ENCODE data around the gene ADISSP. TPM values are rescaled to one million over a fixed set of nuclear protein-coding genes. Genes with fewer than 3 reads are reported as not detected.

Gene ADISSP
- total RNA-seq, 2 experiments from 2014 or later = 20.7 to 23.4 TPM

GRCh38 chr20:3707508-3707899 is 60.0 kb downstream of the ADISSP start:
- POLR2A ChIA-PET = interaction anchor here (0.7 to 1.5 kb wide), 2 partner anchors 30 to 40 kb away, joined by 3 to 5 read pairs; no protein-coding TSS in a partner anchor
- no peak for DNase-seq
- Mint-ChIP-seq H3K4me1 (peaks cover 9% of the 10 kb centered on the region), H3K27me3 (peaks cover 9% of the 10 kb centered on the region), H3K36me3 (ENCODE audit: low read depth) (no peaks in the 10 kb centered on the region), H3K4me3 (no peak overlapping the region), H3K9me3 (no peaks in the 10 kb centered on the region), H3K27ac (no peak overlapping the region)
- CTCF ChIA-PET = interaction anchor here (0.8 to 2.6 kb wide), 3 partner anchors 10 to 46 kb away, joined by 3 to 13 read pairs (median 5); no protein-coding TSS in a partner anchor

GRCh38 chr20:3706774-3707507 is 60.6 kb downstream of the ADISSP start:
- peaks cover 9% of the 10 kb centered on the region for H3K27me3 Mint-ChIP-seq
- ChIA-PET CTCF (interaction anchor here (0.8 to 2.6 kb wide), 3 partner anchors 9 to 46 kb away, joined by 3 to 13 read pairs (median 5); no protein-coding TSS in a partner anchor), POLR2A (interaction anchor here (1.5 kb wide), 1 partner anchor 30 kb away, joined by 5 read pairs; no protein-coding TSS in a partner anchor)
- H3K9me3 Mint-ChIP-seq = no peaks in the 10 kb centered on the region
- DNase-seq = no peak
- H3K4me1 Mint-ChIP-seq = peaks cover 9% of the 10 kb centered on the region
- no peaks in the 10 kb centered on the region for H3K36me3 Mint-ChIP-seq (ENCODE audit: low read depth)
- H3K27ac Mint-ChIP-seq = no peak overlapping the region
- H3K4me3 Mint-ChIP-seq = no peak overlapping the region

GRCh38 chr20:3705970-3706739 is 61.4 kb downstream of the ADISSP start:
- no peak for DNase-seq
- H3K4me1 Mint-ChIP-seq = peaks cover 9% of the 10 kb centered on the region
- H3K27me3 Mint-ChIP-seq = peaks cover 9% of the 10 kb centered on the region
- CTCF ChIA-PET = interaction anchor here (2.6 kb wide), 1 partner anchor 29 kb away, joined by 13 read pairs; no protein-coding TSS in a partner anchor
- no peak overlapping the region for H3K4me3 Mint-ChIP-seq
- POLR2A ChIA-PET = interaction anchor here (1.5 kb wide), 1 partner anchor 29 kb away, joined by 5 read pairs; no protein-coding TSS in a partner anchor
- no peaks in the 10 kb centered on the region for H3K9me3 Mint-ChIP-seq
- H3K36me3 Mint-ChIP-seq (ENCODE audit: low read depth) = no peaks in the 10 kb centered on the region
- H3K27ac Mint-ChIP-seq = no peak overlapping the region

- ChIA-PET CTCF (no interaction called here), POLR2A (no interaction called here)
- no peaks in the 10 kb centered on the region for H3K9me3 Mint-ChIP-seq
- no peak for DNase-seq
- no peak overlapping the region for H3K27ac Mint-ChIP-seq
- peaks cover 9% of the 10 kb centered on the region for H3K4me1 Mint-ChIP-seq
- no peaks in the 10 kb centered on the region for H3K36me3 Mint-ChIP-seq (ENCODE audit: low read depth)
- H3K27me3 Mint-ChIP-seq = peaks cover 9% of the 10 kb centered on the region
- no peak overlapping the region for H3K4me3 Mint-ChIP-seq
These were observed 62.0 kb downstream of the ADISSP start for GRCh38 chr20:3705491-3705969.

- POLR2A ChIA-PET = no interaction called here
- Mint-ChIP-seq H3K4me1 (peaks cover 1% of the 10 kb centered on the region), H3K9me3 (no peaks in the 10 kb centered on the region), H3K36me3 (ENCODE audit: low read depth) (no peaks in the 10 kb centered on the region), H3K4me3 (no peak overlapping the region), H3K27ac (no peak overlapping the region), H3K27me3 (peaks cover 7% of the 10 kb centered on the region)
- DNase-seq = no peak
- CTCF ChIA-PET = interaction anchor here (0.6 to 1.0 kb wide), 2 partner anchors 141 to 521 kb away, joined by 3 read pairs; no protein-coding TSS in a partner anchor
These were observed 63.5 kb downstream of the ADISSP start for GRCh38 chr20:3704087-3704486.

Other genes with a start within 250 kb of the ADISSP start
- not detected for gene GFRA4, start 104.4 kb downstream of the ADISSP start, total RNA-seq
- not detected for gene ADAM33, start 85.7 kb downstream of the ADISSP start, total RNA-seq
- gene SIGLEC1, start 55.2 kb downstream of the ADISSP start, total RNA-seq = under 1 TPM in 1 of 2 experiments, not detected in 1; 0.03 TPM
- under 1 TPM in 1 of 2 experiments, not detected in 1; 0.08 TPM for gene HSPA12B, start 35.1 kb downstream of the ADISSP start, total RNA-seq
- not detected for gene SPEF1, start 13.7 kb upstream of the ADISSP start, total RNA-seq
- 10 to 100 TPM; 67.0 to 68.0 TPM for gene CENPB, start 19.0 kb upstream of the ADISSP start, total RNA-seq
- gene CDC25B, start 28.6 kb upstream of the ADISSP start, total RNA-seq = 100 to 1,000 TPM; 452 to 454 TPM
- gene AP5S1, start 52.8 kb upstream of the ADISSP start, total RNA-seq = 10 to 100 TPM; 12.7 to 15.5 TPM
- 10 to 100 TPM; 31.1 to 31.6 TPM for gene MAVS, start 79.1 kb upstream of the ADISSP start, total RNA-seq
- gene PANK2, start 121.6 kb upstream of the ADISSP start, total RNA-seq = 10 to 100 TPM; 63.3 to 63.8 TPM
- 10 to 100 TPM; 15.9 to 18.8 TPM for gene RNF24, start 247.8 kb upstream of the ADISSP start, total RNA-seq

Data from activated CD4-positive, alpha-beta memory T cell treated with anti-CD3 and anti-CD28 coated beads, Interleukin-2, amount 10 ng/mL, durations not matched to agents 7 days and 5 days (primary cell).